Measurements from ENCODE around the gene KRTAP9-4. TPM values are rescaled to one million over a fixed set of nuclear protein-coding genes. Genes with fewer than 3 reads are reported as not detected.
"Not testable (repeated sequence)": the region's sequence is repeated elsewhere in the genome, so short reads cannot be mapped to it uniquely, and the experiment has no call there.

Gene KRTAP9-4
- total RNA-seq, 1 donor from 2014 or later: not detected

GRCh38 chr17:41226051-41226450, 23.4 kb upstream of the KRTAP9-4 start:
- DNase-seq (ENCODE audit: extremely low spot score in 2 of 2): no peak
- Histone ChIP-seq H3K4me1 (no peaks in the 10 kb centered on the region), H3K36me3 (no peaks in the 10 kb centered on the region), H3K9me3 (no peaks in the 10 kb centered on the region), H3K27me3 (no peaks in the 10 kb centered on the region), H3K4me3 (no peak overlapping the region), H3K27ac (no peak overlapping the region)
- no peak for TF ChIP-seq POLR2AphosphoS5 (IDR thresholded peaks at IDR 0.05; ENCODE audit: insufficient read depth in 1 of 2, low read depth in 1 of 2)
- TF ChIP-seq POLR2A (IDR thresholded peaks at IDR 0.05): no peak
- TF ChIP-seq CTCF (IDR thresholded peaks at IDR 0.05): no peak
- intact Hi-C loops (cut with DNase I): no loop called here

- H3K4me1 ChIP-seq; H3K27me3 ChIP-seq; intact Hi-C loops (cut with DNase I); H3K9me3 ChIP-seq; H3K4me3 ChIP-seq; H3K27ac ChIP-seq; H3K36me3 ChIP-seq; DNase-seq (ENCODE audit: extremely low spot score in 2 of 2): not testable (repeated sequence)
Measured at GRCh38 chr17:41226598-41227095, 22.8 kb upstream of the KRTAP9-4 start, which contains the start of gene KRTAP9-2. Gene KRTAP9-2 (plus strand): TSS chr17:41226648. CDS start chr17:41226655, 7 bp downstream.

- H3K27me3 ChIP-seq: no peaks in the 10 kb centered on the region
- TF ChIP-seq CTCF (IDR thresholded peaks at IDR 0.05) (no peak), POLR2AphosphoS5 (IDR thresholded peaks at IDR 0.05; ENCODE audit: insufficient read depth in 1 of 2, low read depth in 1 of 2) (no peak), POLR2A (IDR thresholded peaks at IDR 0.05) (no peak)
- no peaks in the 10 kb centered on the region for H3K4me1 ChIP-seq
- no peak overlapping the region for H3K4me3 ChIP-seq
- no peak overlapping the region for H3K27ac ChIP-seq
- H3K9me3 ChIP-seq: no peaks in the 10 kb centered on the region
- intact Hi-C loops (cut with DNase I): no loop called here
- DNase-seq (ENCODE audit: extremely low spot score in 2 of 2): no peak
- no peaks in the 10 kb centered on the region for H3K36me3 ChIP-seq
Measured at GRCh38 chr17:41230094-41230493, 19.4 kb upstream of the KRTAP9-4 start.

GRCh38 chr17:41231731-41232130, 17.8 kb upstream of the KRTAP9-4 start:
- Histone ChIP-seq H3K4me1 (no peaks in the 10 kb centered on the region), H3K4me3 (no peak overlapping the region), H3K27ac (no peak overlapping the region), H3K9me3 (no peaks in the 10 kb centered on the region), H3K36me3 (no peaks in the 10 kb centered on the region), H3K27me3 (no peaks in the 10 kb centered on the region)
- intact Hi-C loops (cut with DNase I): no loop called here
- DNase-seq (ENCODE audit: extremely low spot score in 2 of 2): no peak
- TF ChIP-seq CTCF (IDR thresholded peaks at IDR 0.05) (no peak), POLR2A (IDR thresholded peaks at IDR 0.05) (no peak), POLR2AphosphoS5 (IDR thresholded peaks at IDR 0.05; ENCODE audit: insufficient read depth in 1 of 2, low read depth in 1 of 2) (no peak)

GRCh38 chr17:41232399-41233105, 16.9 kb upstream of the KRTAP9-4 start, which contains the start of gene KRTAP9-3:
Gene KRTAP9-3 (plus strand): TSS chr17:41232449. CDS start chr17:41232502, 53 bp downstream.
- intact Hi-C loops (cut with DNase I); H3K4me1 ChIP-seq; H3K4me3 ChIP-seq; H3K36me3 ChIP-seq; DNase-seq (ENCODE audit: extremely low spot score in 2 of 2); H3K27me3 ChIP-seq; H3K9me3 ChIP-seq; H3K27ac ChIP-seq: not testable (repeated sequence)

- H3K4me3 ChIP-seq; H3K9me3 ChIP-seq; DNase-seq (ENCODE audit: extremely low spot score in 2 of 2); H3K36me3 ChIP-seq; H3K4me1 ChIP-seq; H3K27ac ChIP-seq; H3K27me3 ChIP-seq; intact Hi-C loops (cut with DNase I): not testable (repeated sequence)
Measured at GRCh38 chr17:41237116-41237515, 12.4 kb upstream of the KRTAP9-4 start.

GRCh38 chr17:41237949-41238437, 11.5 kb upstream of the KRTAP9-4 start, which contains the start of gene KRTAP9-8:
Gene KRTAP9-8 (plus strand): TSS chr17:41237999. CDS start chr17:41238052, 53 bp downstream.
- H3K4me1 ChIP-seq; intact Hi-C loops (cut with DNase I); DNase-seq (ENCODE audit: extremely low spot score in 2 of 2); H3K36me3 ChIP-seq; H3K27me3 ChIP-seq; H3K4me3 ChIP-seq; H3K9me3 ChIP-seq; H3K27ac ChIP-seq: not testable (repeated sequence)

GRCh38 chr17:41246995-41247787, 2.3 kb upstream of the KRTAP9-4 start:
- H3K4me1 ChIP-seq; H3K36me3 ChIP-seq; intact Hi-C loops (cut with DNase I); H3K4me3 ChIP-seq; H3K27me3 ChIP-seq; DNase-seq (ENCODE audit: extremely low spot score in 2 of 2); H3K27ac ChIP-seq; H3K9me3 ChIP-seq: not testable (repeated sequence)
